Measurements from ENCODE around the gene CERCAM.

GRCh38 chr9:128392302-128393144 lies 28.1 kb upstream of the CERCAM start:
- TF ChIP-seq POLR2A (IDR thresholded peaks at IDR 0.05; ENCODE audit: low read length) (no peak), GATA1 (IDR thresholded peaks at IDR 0.05; ENCODE audit: low read depth, low read length) (no peak)

Measured in erythroblast (primary cell).